Ectodermal cell (in vitro differentiated cells): ENCODE results near the gene ALDH8A1. TPM values are rescaled to one million over a fixed set of nuclear protein-coding genes. Genes with fewer than 3 reads are reported as not detected.

Experiments
- H3K27ac ChIP-seq: 2 replicates; pipeline ENCODE4 v1.7.0; 2013; ENCODE audit warnings: mild to moderate bottlenecking, low read depth, low read length; ENCODE audit not compliant: insufficient read depth, poor library complexity, severe bottlenecking
- H3K27me3 ChIP-seq: 2 replicates; pipeline ENCODE4 v1.7.0; 2013; ENCODE audit warnings: mild to moderate bottlenecking, low read length; ENCODE audit not compliant: insufficient read depth, control insufficient read depth, poor library complexity, severe bottlenecking
- H3K36me3 ChIP-seq: one replicate; pipeline ENCODE4 v1.7.0; 2013; ENCODE audit warnings: low read length; ENCODE audit not compliant: control insufficient read depth, insufficient read depth
- H3K4me1 ChIP-seq: one replicate; pipeline ENCODE4 v1.7.0; 2013; ENCODE audit warnings: low read length; ENCODE audit not compliant: control insufficient read depth, insufficient read depth
- H3K4me3 ChIP-seq: 2 replicates; pipeline ENCODE4 v1.7.0; 2013; ENCODE audit warnings: low read depth, low read length, control low read depth; ENCODE audit not compliant: insufficient read depth
- H3K9me3 ChIP-seq: 2 replicates; pipeline ENCODE4 v1.7.0; 2013; ENCODE audit warnings: mild to moderate bottlenecking, low read length, moderate library complexity; ENCODE audit not compliant: control insufficient read depth
- WGBS, 2 experiments: methylation state at CpG; one replicate each; pipeline ENCODE4 v1.1.7; 2013; ENCODE audit warnings: missing lambda C conversion rate in 2 of 2; 5-methylcytosine and 5-hydroxymethylcytosine counted together
- polyA plus RNA-seq, 4 experiments: library from polyadenylated mRNA; stranded (reverse); fragments of 50-300 nt; gene quantifications; one replicate each; pipeline ENCODE4 v1.2.3, GENCODE V29; 2013

ALDH8A1 gene
- polyA plus RNA-seq (2013, experiment 1 of 4): 0.33 TPM
- polyA plus RNA-seq (2013, experiment 2 of 4): 0.21 TPM
- polyA plus RNA-seq (2013, experiment 3 of 4): not detected
- not detected for polyA plus RNA-seq (2013, experiment 4 of 4)

GRCh38 chr6:134949927-134950326, at the start of gene ALDH8A1:
Gene ALDH8A1 (minus strand): TSS chr6:134950101. CDS start chr6:134950053, 48 bp downstream.
- H3K27ac ChIP-seq: no peak within 1 kb of the TSS
- H3K27me3 ChIP-seq: no peaks in the 10 kb centered on the region
- WGBS, 2 experiments: 74 to 85% methylated on average over 4 of the region's 4 CpGs
- no peak within 1 kb of the TSS for H3K4me3 ChIP-seq
- no peaks in the 10 kb centered on the region for H3K9me3 ChIP-seq
- H3K36me3 ChIP-seq: no peaks in the 10 kb centered on the region
- H3K4me1 ChIP-seq: no peaks in the 10 kb centered on the region

- H3K4me1 ChIP-seq: no peaks in the 10 kb centered on the region
- peaks cover 9% of the 10 kb centered on the region for H3K36me3 ChIP-seq
- no peaks in the 10 kb centered on the region for H3K27me3 ChIP-seq
- no peaks in the 10 kb centered on the region for H3K9me3 ChIP-seq
- H3K27ac ChIP-seq: no peak overlapping the region
- WGBS, 2 experiments: 95 to 100% methylated on average over 1 of the region's 1 CpG
- no peak overlapping the region for H3K4me3 ChIP-seq
These were observed 49.2 kb upstream of the ALDH8A1 start for GRCh38 chr6:134999107-134999506.

GRCh38 chr6:134997133-134997995, 47.5 kb upstream of the ALDH8A1 start:
- 95 to 97% methylated on average over 8 to 9 of the region's 9 CpGs for WGBS, 2 experiments
- H3K4me1 ChIP-seq: no peaks in the 10 kb centered on the region

GRCh38 chr6:134995536-134995935, 45.6 kb upstream of the ALDH8A1 start:
- 100% methylated on average over 1 of the region's 1 CpG for WGBS, 2 experiments
- Histone ChIP-seq H3K27me3 (no peaks in the 10 kb centered on the region), H3K4me1 (no peaks in the 10 kb centered on the region), H3K4me3 (no peak overlapping the region), H3K36me3 (peaks cover 13% of the 10 kb centered on the region), H3K27ac (no peak overlapping the region), H3K9me3 (no peaks in the 10 kb centered on the region)

More at GRCh38 chr6:134997133-134997995, 47.5 kb upstream of the ALDH8A1 start:
- Histone ChIP-seq H3K36me3 (peaks cover 13% of the 10 kb centered on the region), H3K27me3 (no peaks in the 10 kb centered on the region), H3K9me3 (no peaks in the 10 kb centered on the region), H3K27ac (no peak overlapping the region), H3K4me3 (no peak overlapping the region)

GRCh38 chr6:134994431-134994830, 44.5 kb upstream of the ALDH8A1 start:
- no peaks in the 10 kb centered on the region for H3K9me3 ChIP-seq
- H3K36me3 ChIP-seq: peaks cover 13% of the 10 kb centered on the region
- H3K4me1 ChIP-seq: no peaks in the 10 kb centered on the region
- H3K27ac ChIP-seq: no peak overlapping the region
- H3K27me3 ChIP-seq: no peaks in the 10 kb centered on the region
- H3K4me3 ChIP-seq: no peak overlapping the region

GRCh38 chr6:134992155-134992554, 42.3 kb upstream of the ALDH8A1 start:
- H3K4me3 ChIP-seq: no peak overlapping the region
- no peaks in the 10 kb centered on the region for H3K27me3 ChIP-seq
- peaks cover 10% of the 10 kb centered on the region for H3K36me3 ChIP-seq
- H3K27ac ChIP-seq: no peak overlapping the region
- no peaks in the 10 kb centered on the region for H3K9me3 ChIP-seq
- no peaks in the 10 kb centered on the region for H3K4me1 ChIP-seq
- 90 to 96% methylated on average over 5 to 6 of the region's 6 CpGs for WGBS, 2 experiments

- Histone ChIP-seq H3K9me3 (no peaks in the 10 kb centered on the region), H3K4me3 (no peak overlapping the region), H3K4me1 (no peaks in the 10 kb centered on the region), H3K27me3 (no peaks in the 10 kb centered on the region), H3K27ac (no peak overlapping the region), H3K36me3 (peaks cover 4% of the 10 kb centered on the region)
- WGBS, 2 experiments: 94 to 96% methylated on average over 3 of the region's 3 CpGs
These were observed 40.4 kb upstream of the ALDH8A1 start for GRCh38 chr6:134990262-134990661.

- WGBS, 2 experiments: 80 to 87% methylated on average over 1 of the region's 1 CpG
- Histone ChIP-seq H3K27ac (no peak overlapping the region), H3K9me3 (no peaks in the 10 kb centered on the region), H3K36me3 (no peaks in the 10 kb centered on the region), H3K4me1 (no peaks in the 10 kb centered on the region), H3K27me3 (no peaks in the 10 kb centered on the region), H3K4me3 (no peak overlapping the region)
These were observed 34.9 kb upstream of the ALDH8A1 start for GRCh38 chr6:134984821-134985220.

- 91 to 95% methylated on average over 2 of the region's 2 CpGs for WGBS, 2 experiments
- H3K36me3 ChIP-seq: no peaks in the 10 kb centered on the region
- H3K27ac ChIP-seq: no peak overlapping the region
- H3K4me1 ChIP-seq: no peaks in the 10 kb centered on the region
- H3K9me3 ChIP-seq: no peaks in the 10 kb centered on the region
- no peaks in the 10 kb centered on the region for H3K27me3 ChIP-seq
- no peak overlapping the region for H3K4me3 ChIP-seq
These were observed 33.9 kb upstream of the ALDH8A1 start for GRCh38 chr6:134983823-134984222.

- 95 to 100% methylated on average over 2 to 3 of the region's 3 CpGs for WGBS, 2 experiments
- no peak overlapping the region for H3K27ac ChIP-seq
- H3K4me1 ChIP-seq: no peaks in the 10 kb centered on the region
- no peaks in the 10 kb centered on the region for H3K36me3 ChIP-seq
- H3K9me3 ChIP-seq: no peaks in the 10 kb centered on the region
- no peaks in the 10 kb centered on the region for H3K27me3 ChIP-seq
- H3K4me3 ChIP-seq: no peak overlapping the region
These were observed 32.3 kb upstream of the ALDH8A1 start for GRCh38 chr6:134982161-134982560.
